ENCODE data around the gene ZNF106. TPM values are rescaled to one million over a fixed set of nuclear protein-coding genes. Genes with fewer than 3 reads are reported as not detected.

Gene ZNF106
- total RNA-seq, 1 donor from 2014 or later: 58.1 TPM

DNA sequence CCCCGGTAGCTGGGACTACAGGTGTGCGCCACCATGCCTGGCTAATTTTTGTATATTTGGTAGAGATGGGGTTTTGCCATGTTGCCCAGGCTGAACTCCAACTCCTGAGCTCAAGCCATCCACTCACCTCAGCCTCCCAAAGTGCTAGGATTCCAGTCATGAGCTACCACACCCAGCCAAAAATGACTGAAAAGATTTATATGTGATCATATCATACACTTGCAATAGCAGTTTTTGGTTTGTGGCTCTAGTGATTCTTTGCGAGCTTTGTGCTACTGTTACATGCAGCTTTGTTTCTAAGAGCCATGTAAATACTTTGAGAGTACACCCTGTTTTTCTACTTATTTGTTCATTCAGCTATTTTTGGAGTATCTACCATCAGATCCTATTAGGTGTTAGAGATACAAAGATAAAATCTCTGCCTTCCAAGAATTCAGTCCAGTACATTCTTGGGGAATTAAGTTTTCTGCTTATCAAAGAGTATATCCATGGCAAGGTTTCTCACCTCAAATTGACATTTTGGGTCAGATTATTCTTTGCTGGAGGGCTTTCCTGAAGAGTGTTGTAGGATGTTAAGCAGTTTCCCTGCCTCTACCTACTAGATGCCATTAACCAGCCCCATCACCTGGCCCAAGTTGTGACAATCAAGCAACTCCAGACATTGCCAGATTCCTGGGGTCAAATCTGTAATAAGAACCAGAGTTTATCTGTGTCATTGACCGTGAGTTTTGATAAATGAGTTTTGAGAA is 19.5 kb upstream of the ZNF106 start:
- no peak overlapping the region for H3K4me3 Mint-ChIP-seq (ENCODE audit: unreplicated experiment)
- H3K27me3 Mint-ChIP-seq (ENCODE audit: low read depth): no peaks in the 10 kb centered on the region
- H3K9me3 Mint-ChIP-seq (ENCODE audit: low read depth): no peaks in the 10 kb centered on the region
- no peak for DNase-seq (ENCODE audit: low spot score)
- TF ChIP-seq, protein P1, sequence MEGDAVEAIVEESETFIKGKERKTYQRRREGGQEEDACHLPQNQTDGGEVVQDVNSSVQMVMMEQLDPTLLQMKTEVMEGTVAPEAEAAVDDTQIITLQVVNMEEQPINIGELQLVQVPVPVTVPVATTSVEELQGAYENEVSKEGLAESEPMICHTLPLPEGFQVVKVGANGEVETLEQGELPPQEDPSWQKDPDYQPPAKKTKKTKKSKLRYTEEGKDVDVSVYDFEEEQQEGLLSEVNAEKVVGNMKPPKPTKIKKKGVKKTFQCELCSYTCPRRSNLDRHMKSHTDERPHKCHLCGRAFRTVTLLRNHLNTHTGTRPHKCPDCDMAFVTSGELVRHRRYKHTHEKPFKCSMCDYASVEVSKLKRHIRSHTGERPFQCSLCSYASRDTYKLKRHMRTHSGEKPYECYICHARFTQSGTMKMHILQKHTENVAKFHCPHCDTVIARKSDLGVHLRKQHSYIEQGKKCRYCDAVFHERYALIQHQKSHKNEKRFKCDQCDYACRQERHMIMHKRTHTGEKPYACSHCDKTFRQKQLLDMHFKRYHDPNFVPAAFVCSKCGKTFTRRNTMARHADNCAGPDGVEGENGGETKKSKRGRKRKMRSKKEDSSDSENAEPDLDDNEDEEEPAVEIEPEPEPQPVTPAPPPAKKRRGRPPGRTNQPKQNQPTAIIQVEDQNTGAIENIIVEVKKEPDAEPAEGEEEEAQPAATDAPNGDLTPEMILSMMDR (IDR thresholded peaks at IDR 0.05): no peak
- H3K27ac Mint-ChIP-seq (ENCODE audit: unreplicated experiment): no peak overlapping the region
- peaks cover 13% of the 10 kb centered on the region for H3K36me3 Mint-ChIP-seq (ENCODE audit: low read depth)
- peaks cover 31% of the 10 kb centered on the region for H3K4me1 Mint-ChIP-seq (ENCODE audit: low read depth)

DNA sequence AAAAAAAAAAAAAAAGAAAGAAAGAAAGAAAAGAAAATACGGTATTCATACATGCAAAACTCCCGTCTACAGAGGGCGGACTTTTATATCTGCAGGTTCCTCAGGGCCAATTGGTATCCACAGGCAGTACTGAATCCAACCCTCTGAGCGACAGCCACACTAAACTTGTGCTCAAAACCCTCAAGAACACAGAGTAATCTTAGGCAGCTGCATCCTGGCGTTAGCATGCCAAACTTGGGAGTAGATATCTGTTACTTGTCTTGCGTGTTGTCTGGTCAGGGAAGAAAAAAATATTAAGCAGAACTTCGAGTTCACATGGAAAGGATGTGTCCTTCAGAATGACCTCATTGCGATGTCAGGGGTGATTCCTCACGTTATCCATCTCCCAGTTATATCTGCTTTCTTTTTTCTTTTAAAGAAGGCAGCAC is 17.3 kb upstream of the ZNF106 start:
- no peaks in the 10 kb centered on the region for H3K9me3 Mint-ChIP-seq (ENCODE audit: low read depth)
- H3K4me1 Mint-ChIP-seq (ENCODE audit: low read depth): peaks cover 40% of the 10 kb centered on the region
- TF ChIP-seq, protein P1 (IDR thresholded peaks at IDR 0.05): no peak
- no peak overlapping the region for H3K4me3 Mint-ChIP-seq (ENCODE audit: unreplicated experiment)
- no peak for DNase-seq (ENCODE audit: low spot score)
- peaks cover 6% of the 10 kb centered on the region for H3K36me3 Mint-ChIP-seq (ENCODE audit: low read depth)
- H3K27ac Mint-ChIP-seq (ENCODE audit: unreplicated experiment): no peak overlapping the region
- no peaks in the 10 kb centered on the region for H3K27me3 Mint-ChIP-seq (ENCODE audit: low read depth)

DNA sequence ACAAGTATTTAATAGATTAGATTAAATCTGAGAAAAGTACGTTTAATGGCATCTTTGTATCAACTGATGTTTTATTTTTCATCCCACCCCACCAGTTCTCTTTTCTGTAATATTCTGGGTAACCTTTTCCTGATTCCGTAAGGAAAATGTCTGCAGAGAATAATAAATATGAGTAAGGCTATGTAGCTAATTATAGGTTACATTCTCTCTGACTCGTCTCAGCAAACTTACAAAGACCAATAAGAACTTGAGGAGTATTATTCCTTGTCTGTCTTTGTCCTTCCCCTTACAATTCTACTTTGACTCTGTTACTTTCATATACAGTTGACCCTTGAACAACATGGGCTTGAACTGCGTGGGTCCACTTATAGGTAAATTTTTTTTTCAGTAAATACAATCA is 16.6 kb upstream of the ZNF106 start:
- no peak overlapping the region for H3K4me3 Mint-ChIP-seq (ENCODE audit: unreplicated experiment)
- H3K27ac Mint-ChIP-seq (ENCODE audit: unreplicated experiment): no peak overlapping the region
- peaks cover 2% of the 10 kb centered on the region for H3K36me3 Mint-ChIP-seq (ENCODE audit: low read depth)
- no peak for DNase-seq (ENCODE audit: low spot score)
- TF ChIP-seq, protein P1 (IDR thresholded peaks at IDR 0.05): no peak
- H3K4me1 Mint-ChIP-seq (ENCODE audit: low read depth): peaks cover 33% of the 10 kb centered on the region
- H3K27me3 Mint-ChIP-seq (ENCODE audit: low read depth): no peaks in the 10 kb centered on the region
- H3K9me3 Mint-ChIP-seq (ENCODE audit: low read depth): no peaks in the 10 kb centered on the region

DNA sequence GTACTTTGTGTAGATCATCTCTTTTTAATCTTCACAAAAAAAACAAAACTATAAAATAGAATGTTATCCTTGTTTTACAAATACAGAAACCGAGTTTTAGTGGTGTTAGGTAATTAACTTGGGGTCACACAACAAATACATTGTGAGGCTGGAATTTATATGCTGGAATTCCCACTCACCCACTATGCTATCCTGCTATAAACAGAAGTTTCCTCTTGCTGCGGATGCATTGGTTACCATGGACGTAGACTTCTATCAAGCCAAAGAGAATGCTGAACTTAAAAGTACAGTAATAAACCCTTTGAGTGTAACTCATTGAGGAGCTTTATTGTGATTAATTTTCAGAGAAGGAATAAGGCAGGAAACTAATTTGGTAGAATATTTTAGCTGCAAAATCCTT is 13.7 kb upstream of the ZNF106 start:
- no peak overlapping the region for H3K27ac Mint-ChIP-seq (ENCODE audit: unreplicated experiment)
- H3K27me3 Mint-ChIP-seq (ENCODE audit: low read depth): no peaks in the 10 kb centered on the region
- H3K4me1 Mint-ChIP-seq (ENCODE audit: low read depth): peaks cover 33% of the 10 kb centered on the region
- H3K4me3 Mint-ChIP-seq (ENCODE audit: unreplicated experiment): no peak overlapping the region
- H3K36me3 Mint-ChIP-seq (ENCODE audit: low read depth): peaks cover 2% of the 10 kb centered on the region
- DNase-seq (ENCODE audit: low spot score): no peak
- H3K9me3 Mint-ChIP-seq (ENCODE audit: low read depth): no peaks in the 10 kb centered on the region
- TF ChIP-seq, protein P1 (IDR thresholded peaks at IDR 0.05): no peak

DNA sequence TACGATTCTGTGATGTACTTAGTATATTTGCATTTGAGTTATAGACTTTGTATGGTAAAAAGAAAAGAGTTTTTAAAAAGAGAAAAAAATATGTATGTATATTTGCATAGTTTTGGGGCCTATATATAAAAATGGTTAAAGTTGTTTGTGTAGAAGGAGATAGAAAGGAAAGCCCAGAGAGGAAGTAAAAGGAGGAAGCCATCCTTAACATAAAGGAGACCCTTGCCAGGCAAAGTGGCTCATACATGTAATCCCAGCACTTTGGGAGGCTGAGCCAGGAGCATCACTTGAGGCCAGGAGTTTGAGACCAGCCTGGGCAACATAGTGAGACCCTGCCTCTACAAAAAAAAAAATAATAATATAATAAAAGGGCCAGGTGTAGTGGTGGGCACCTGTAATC is 12.9 kb upstream of the ZNF106 start:
- no peaks in the 10 kb centered on the region for H3K9me3 Mint-ChIP-seq (ENCODE audit: low read depth)
- no peak overlapping the region for H3K4me3 Mint-ChIP-seq (ENCODE audit: unreplicated experiment)
- peaks cover under 1% of the 10 kb centered on the region for H3K36me3 Mint-ChIP-seq (ENCODE audit: low read depth)
- peaks cover 39% of the 10 kb centered on the region for H3K4me1 Mint-ChIP-seq (ENCODE audit: low read depth)
- TF ChIP-seq, protein P1 (IDR thresholded peaks at IDR 0.05): no peak
- no peaks in the 10 kb centered on the region for H3K27me3 Mint-ChIP-seq (ENCODE audit: low read depth)
- H3K27ac Mint-ChIP-seq (ENCODE audit: unreplicated experiment): no peak overlapping the region
- no peak for DNase-seq (ENCODE audit: low spot score)
